Measurements from ENCODE around the gene PRRG3.

Gene PRRG3

GRCh38 chrX:151724563-151725337 lies 29.5 kb downstream of the PRRG3 start:
- H3K9me3 Mint-ChIP-seq = no peaks in the 10 kb centered on the region
- no peak overlapping the region for H3K27ac Mint-ChIP-seq
- H3K4me1 Mint-ChIP-seq = no peaks in the 10 kb centered on the region
- no peak for DNase-seq
- H3K27me3 Mint-ChIP-seq = no peaks in the 10 kb centered on the region
- no peak for ATAC-seq
- H3K4me3 Mint-ChIP-seq = no peak overlapping the region

- H3K27me3 Mint-ChIP-seq = no peaks in the 10 kb centered on the region
- H3K27ac Mint-ChIP-seq = no peak overlapping the region
- no peaks in the 10 kb centered on the region for H3K4me1 Mint-ChIP-seq
- H3K4me3 Mint-ChIP-seq = no peak overlapping the region
- ATAC-seq (no peak), DNase-seq (no peak)
- no peaks in the 10 kb centered on the region for H3K9me3 Mint-ChIP-seq
These were observed 30.0 kb downstream of the PRRG3 start for GRCh38 chrX:151725338-151725614.

DNA sequence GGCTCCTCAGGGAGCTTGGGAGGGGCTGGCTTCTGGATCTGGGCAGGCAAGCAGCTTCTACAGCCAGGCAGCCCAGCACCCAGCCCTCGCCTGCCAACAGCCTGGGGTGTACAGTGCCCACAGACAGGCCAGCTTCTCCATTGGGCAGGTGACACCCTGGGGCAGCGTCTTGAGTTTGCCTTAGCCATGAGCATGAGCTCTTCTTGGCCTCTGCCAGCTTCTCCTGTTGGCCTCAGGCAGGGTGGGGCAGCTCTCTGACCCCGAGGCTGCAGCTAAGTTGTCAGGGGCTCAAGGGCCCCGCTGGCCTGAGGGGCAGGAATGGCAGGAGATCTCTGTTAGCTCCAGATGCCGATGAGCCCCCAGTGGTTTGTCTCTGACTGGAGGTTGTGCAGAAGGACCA lies 31.5 kb downstream of the PRRG3 start:
- H3K27me3 Mint-ChIP-seq = no peaks in the 10 kb centered on the region
- H3K27ac Mint-ChIP-seq = no peak overlapping the region
- H3K9me3 Mint-ChIP-seq = no peaks in the 10 kb centered on the region
- H3K4me1 Mint-ChIP-seq = no peaks in the 10 kb centered on the region
- H3K4me3 Mint-ChIP-seq = no peak overlapping the region
- ATAC-seq (no peak), DNase-seq (no peak)

DNA sequence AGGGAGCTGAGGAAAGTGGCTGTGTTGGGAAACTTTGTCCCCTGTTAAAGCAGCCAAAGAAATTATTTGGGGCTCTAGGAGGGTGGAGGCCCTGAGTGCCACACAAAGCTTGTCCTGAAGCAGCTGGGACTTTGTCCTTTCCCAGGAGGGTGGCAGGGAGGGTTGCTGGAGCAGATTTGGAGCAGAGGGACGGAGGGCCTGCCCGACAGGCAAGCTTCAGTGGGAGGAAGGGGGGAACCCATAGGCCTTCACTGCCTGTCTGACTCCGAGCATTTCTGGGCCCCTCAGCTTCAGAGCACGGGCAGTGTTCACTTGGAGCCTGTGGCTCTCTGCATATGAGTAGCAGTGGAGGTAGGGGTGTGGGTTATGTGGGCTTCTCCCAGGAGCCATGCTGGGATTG lies 32.1 kb downstream of the PRRG3 start:
- Mint-ChIP-seq H3K27ac (no peak overlapping the region), H3K4me1 (no peaks in the 10 kb centered on the region), H3K9me3 (no peaks in the 10 kb centered on the region), H3K4me3 (no peak overlapping the region), H3K27me3 (peaks cover 6% of the 10 kb centered on the region)
- DNase-seq = no peak
- ATAC-seq = no peak

GRCh38 chrX:151729056-151729725 lies 33.9 kb downstream of the PRRG3 start:
- DNase-seq (no peak), ATAC-seq (no peak)
- Mint-ChIP-seq H3K27me3 (peaks cover 11% of the 10 kb centered on the region), H3K4me1 (no peaks in the 10 kb centered on the region), H3K27ac (no peak overlapping the region), H3K4me3 (no peak overlapping the region), H3K9me3 (no peaks in the 10 kb centered on the region)

DNA sequence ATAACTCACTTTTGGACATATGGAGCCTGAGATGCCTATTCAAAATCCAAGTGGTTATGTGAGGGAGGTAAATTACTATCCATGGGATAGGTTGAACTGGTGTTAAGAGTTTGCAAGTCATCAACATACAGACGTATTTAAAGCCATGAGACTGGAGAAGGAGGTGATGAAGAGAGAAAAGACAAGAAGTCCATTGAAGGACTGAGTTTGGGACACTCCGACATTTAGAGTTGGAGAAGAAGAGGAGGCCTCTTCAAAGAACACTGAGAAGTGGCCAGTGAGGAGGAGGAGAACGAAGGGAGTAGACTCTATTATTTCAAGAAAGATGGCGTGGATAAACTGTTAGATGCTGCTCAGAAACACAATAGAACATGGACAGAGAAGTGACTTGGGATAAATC lies 39.2 kb downstream of the PRRG3 start, which contains the start of gene CNGA2:
Gene CNGA2, plus strand, starts transcription at position 301 of the 400 bp plus-strand sequence. CDS start 3,738 bp downstream, outside the sequence.
- no peak for DNase-seq
- Mint-ChIP-seq H3K4me1 (no peaks in the 10 kb centered on the region), H3K4me3 (no peak within 1 kb of the TSS), H3K27me3 (peaks cover 23% of the 10 kb centered on the region), H3K9me3 (no peaks in the 10 kb centered on the region), H3K27ac (peak within 1 kb of the TSS in 1 of 2 donors; percentile 27)
- ATAC-seq = no peak

DNA sequence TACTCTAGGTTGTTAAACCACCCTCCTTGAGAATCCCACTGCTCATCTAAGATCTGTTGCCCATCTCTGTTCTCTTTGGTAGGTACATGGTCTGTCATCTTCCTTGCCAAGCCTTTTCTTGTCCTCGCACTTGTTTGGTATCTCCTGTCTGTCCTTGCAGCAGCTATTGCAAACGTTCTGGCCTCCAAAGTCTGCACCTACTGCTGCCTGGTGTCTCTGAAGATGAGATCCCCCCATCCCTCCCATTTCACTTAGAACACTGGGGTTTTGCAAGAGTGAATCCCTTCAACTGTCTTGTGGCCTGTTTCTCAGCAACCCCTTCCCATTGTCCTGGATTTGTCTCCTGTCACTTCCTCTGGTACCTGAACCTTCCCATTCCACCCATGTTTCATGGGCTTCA lies 40.0 kb downstream of the PRRG3 start:
- Mint-ChIP-seq H3K4me3 (no peak overlapping the region), H3K4me1 (no peaks in the 10 kb centered on the region), H3K9me3 (no peaks in the 10 kb centered on the region), H3K27me3 (peaks cover 23% of the 10 kb centered on the region), H3K27ac (no peak overlapping the region)
- ATAC-seq (no peak), DNase-seq (no peak)

DNA sequence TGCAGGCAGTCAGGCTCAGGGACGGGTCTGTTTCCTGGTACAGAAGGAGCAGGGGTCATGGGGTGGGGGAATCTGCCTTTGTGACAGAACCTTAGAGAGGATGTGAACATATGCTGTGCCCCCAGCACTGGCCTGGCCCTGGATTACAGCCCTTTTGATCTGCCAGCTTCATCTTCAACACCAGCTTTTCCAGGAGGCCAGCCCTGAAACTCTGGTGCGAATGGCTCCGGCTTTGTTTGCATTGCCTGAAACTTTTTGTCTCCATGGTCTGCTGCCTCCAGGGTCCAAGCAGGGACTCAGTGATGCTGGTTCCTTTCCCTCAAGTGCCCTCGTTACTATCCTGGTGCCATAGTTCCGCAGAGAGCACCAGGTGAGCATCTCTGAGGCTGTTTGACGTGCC lies 41.4 kb downstream of the PRRG3 start:
- Mint-ChIP-seq H3K4me3 (no peak overlapping the region), H3K27me3 (peaks cover 23% of the 10 kb centered on the region), H3K9me3 (no peaks in the 10 kb centered on the region), H3K27ac (no peak overlapping the region), H3K4me1 (no peaks in the 10 kb centered on the region)
- DNase-seq (no peak), ATAC-seq (no peak)

DNA sequence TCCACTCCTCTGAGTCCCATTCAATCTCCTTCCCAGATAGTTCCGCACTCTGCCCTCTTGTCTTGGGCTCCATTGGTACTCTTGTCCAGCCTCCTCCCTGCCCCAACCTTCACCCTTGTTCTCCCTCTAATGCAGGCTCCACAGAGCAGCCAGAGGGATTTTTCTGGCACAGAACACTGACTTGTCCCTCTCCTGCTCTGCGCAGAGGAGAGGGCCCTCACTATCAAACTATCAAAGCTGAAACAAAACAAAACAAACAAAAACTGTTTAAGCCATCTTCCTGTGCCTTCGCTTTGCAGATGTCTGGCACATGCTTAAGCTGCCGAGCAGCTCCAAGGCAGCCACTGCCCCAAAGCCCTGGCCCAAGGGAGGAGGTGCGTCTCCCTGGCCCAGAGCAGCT lies 42.2 kb downstream of the PRRG3 start:
- Mint-ChIP-seq H3K9me3 (no peaks in the 10 kb centered on the region), H3K27ac (peak overlapping the region in 1 of 2 donors; percentile 85), H3K27me3 (peaks cover 16% of the 10 kb centered on the region), H3K4me1 (no peaks in the 10 kb centered on the region), H3K4me3 (no peak overlapping the region)
- no peak for DNase-seq
- ATAC-seq = no peak

DNA sequence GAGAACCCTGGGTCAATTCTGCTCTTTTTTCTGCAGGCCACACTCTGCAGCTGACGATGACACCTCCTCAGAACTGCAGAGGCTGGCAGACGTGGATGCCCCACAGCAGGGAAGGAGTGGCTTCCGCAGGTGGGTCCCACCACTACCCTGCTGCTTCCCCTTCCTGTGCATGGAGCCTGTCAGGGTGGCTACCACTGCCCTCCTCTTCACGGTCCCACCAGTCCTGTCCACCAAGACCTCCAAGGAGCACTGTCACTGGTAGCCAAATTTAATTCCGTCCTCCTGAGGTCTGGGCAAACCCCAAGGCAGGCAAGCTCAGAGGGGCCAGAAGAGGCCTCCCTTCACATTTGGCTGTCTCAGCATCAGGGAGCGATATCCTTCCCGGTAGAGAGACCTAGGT lies 43.5 kb downstream of the PRRG3 start:
- ATAC-seq (no peak), DNase-seq (no peak)
- H3K9me3 Mint-ChIP-seq = no peaks in the 10 kb centered on the region
- H3K4me1 Mint-ChIP-seq = no peaks in the 10 kb centered on the region
- peaks cover 16% of the 10 kb centered on the region for H3K27me3 Mint-ChIP-seq
- H3K4me3 Mint-ChIP-seq = no peak overlapping the region
- H3K27ac Mint-ChIP-seq = no peak overlapping the region

DNA sequence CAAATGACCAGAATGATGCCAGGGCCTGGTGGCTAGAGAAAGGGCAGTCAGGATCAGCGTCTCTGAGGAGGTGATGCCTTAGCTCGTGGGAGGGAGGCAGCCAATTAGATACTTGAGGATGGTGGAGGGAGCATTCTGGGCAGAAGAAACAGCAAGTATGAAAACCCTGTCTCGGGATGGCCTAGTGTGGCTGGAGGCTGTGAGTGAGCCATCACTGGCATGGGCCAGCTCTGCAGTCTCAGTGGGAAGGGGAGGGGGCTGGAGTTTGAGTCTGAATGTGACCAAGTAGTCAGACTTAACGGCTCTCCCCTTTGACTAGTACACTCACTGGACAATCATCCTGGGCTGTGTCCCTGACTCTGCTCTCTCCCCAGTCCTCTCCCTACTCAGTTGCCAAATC lies 46.3 kb downstream of the PRRG3 start:
- Mint-ChIP-seq H3K9me3 (no peaks in the 10 kb centered on the region), H3K4me3 (no peak overlapping the region), H3K27me3 (peaks cover 7% of the 10 kb centered on the region), H3K4me1 (no peaks in the 10 kb centered on the region), H3K27ac (no peak overlapping the region)
- ATAC-seq (no peak), DNase-seq (no peak)

DNA sequence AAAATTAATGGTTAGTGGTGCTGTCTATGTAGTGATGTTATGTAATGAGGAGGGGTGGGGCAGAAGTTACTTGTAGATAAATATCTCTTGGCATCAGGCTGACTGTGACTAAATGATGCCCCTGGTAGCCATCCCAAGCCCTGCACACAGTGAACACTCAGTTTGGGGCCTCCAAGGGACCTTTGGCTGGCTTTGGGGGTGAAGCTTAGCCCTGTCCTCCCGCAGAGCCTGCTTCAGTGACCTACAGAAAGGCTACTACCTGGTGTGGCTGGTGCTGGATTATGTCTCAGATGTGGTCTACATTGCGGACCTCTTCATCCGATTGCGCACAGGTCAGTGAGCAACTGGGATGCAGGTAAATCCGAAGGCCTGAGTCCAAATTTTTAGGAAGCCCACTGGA lies 47.1 kb downstream of the PRRG3 start:
- no peaks in the 10 kb centered on the region for H3K4me1 Mint-ChIP-seq

GRCh38 chrX:151743651-151744470 lies 48.6 kb downstream of the PRRG3 start:
- Mint-ChIP-seq H3K27me3 (no peaks in the 10 kb centered on the region), H3K4me3 (no peak overlapping the region), H3K4me1 (no peaks in the 10 kb centered on the region), H3K27ac (no peak overlapping the region), H3K9me3 (no peaks in the 10 kb centered on the region)
- no peak for DNase-seq
- ATAC-seq = no peak

More for the DNA sequence above, 47.1 kb downstream of the PRRG3 start:
- H3K27ac Mint-ChIP-seq = no peak overlapping the region
- H3K9me3 Mint-ChIP-seq = no peaks in the 10 kb centered on the region
- peaks cover 4% of the 10 kb centered on the region for H3K27me3 Mint-ChIP-seq
- no peak overlapping the region for H3K4me3 Mint-ChIP-seq
- ATAC-seq (no peak), DNase-seq (no peak)

DNA sequence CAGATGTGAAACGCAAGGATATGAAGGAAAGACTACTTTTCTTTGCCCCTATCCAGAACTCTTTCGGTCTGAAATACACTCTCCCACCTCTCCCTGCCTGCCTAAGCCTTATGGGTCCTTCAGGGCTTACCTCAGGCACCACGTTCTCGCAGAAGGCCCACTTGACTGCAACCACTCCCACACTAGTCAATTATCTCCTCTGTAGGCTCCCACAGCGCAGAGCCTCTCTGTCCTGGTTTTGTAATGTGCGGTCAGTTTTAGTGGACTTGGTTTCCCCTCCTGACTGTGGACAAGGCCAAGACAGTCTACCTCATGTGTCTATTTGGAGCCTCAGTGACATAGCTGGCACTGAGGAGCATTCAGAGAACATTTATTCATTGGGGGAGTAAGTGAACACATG lies 50.4 kb downstream of the PRRG3 start:
- Mint-ChIP-seq H3K4me1 (no peaks in the 10 kb centered on the region), H3K27me3 (peaks cover 9% of the 10 kb centered on the region), H3K27ac (no peak overlapping the region), H3K9me3 (no peaks in the 10 kb centered on the region), H3K4me3 (no peak overlapping the region)
- no peak for ATAC-seq
- no peak for DNase-seq

DNA sequence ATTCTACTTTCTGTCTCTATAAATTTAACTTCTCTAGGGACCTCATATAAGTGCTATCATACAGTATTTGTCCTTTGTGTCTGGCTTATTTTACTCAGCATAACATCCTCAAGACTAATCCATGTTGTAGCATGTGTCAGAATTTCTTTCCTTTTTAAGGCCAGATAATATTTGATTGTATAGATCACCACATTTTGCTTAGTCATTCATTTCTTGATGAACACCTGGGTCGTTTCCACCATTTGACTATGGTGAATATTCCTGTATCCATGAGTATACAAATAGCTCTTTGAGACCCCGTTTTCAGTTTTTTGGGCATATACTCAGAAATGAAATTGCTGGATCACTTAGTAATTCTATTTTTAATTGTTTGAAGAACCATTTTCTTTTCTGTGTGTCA lies 51.2 kb downstream of the PRRG3 start:
- Mint-ChIP-seq H3K4me1 (no peaks in the 10 kb centered on the region), H3K9me3 (no peaks in the 10 kb centered on the region), H3K27me3 (peaks cover 16% of the 10 kb centered on the region), H3K27ac (no peak overlapping the region), H3K4me3 (no peak overlapping the region)
- no peak for DNase-seq
- ATAC-seq = no peak

- peaks cover 29% of the 10 kb centered on the region for H3K27me3 Mint-ChIP-seq
- H3K4me1 Mint-ChIP-seq = no peaks in the 10 kb centered on the region
- no peak overlapping the region for H3K4me3 Mint-ChIP-seq
- DNase-seq (no peak), ATAC-seq (no peak)
- H3K27ac Mint-ChIP-seq = peak overlapping the region in 1 of 2 donors; percentile 91
- no peaks in the 10 kb centered on the region for H3K9me3 Mint-ChIP-seq
These were observed 55.3 kb downstream of the PRRG3 start for GRCh38 chrX:151750511-151750910.

All from stimulated activated naive CD8-positive, alpha-beta T cell treated with anti-CD3 and anti-CD28 coated beads, Interleukin-15, amount 100 ng/mL, for 72 hours (primary cell).